ENCODE results near the gene FNDC3B. TPM values are rescaled to one million over a fixed set of nuclear protein-coding genes. Genes with fewer than 3 reads are reported as not detected.

FNDC3B gene
- total and polyA plus RNA-seq, 2 donors (not counting 3 experiments of a cell fraction or from before 2014, with no cell fraction given) = 91.6 to 295 TPM

- no peak overlapping the region for H3K4me2 ChIP-seq (ENCODE audit: insufficient read depth, low read length)
- H3K9me1 ChIP-seq (replicated peaks; ENCODE audit: control insufficient read depth, extremely low read depth, insufficient read depth, low read length) = no peaks in the 10 kb centered on the region
- no peak overlapping the region for H3K4me3 ChIP-seq (replicated peaks in 1 of 3; ENCODE audit: insufficient read depth in 1 of 3, low read depth in 1 of 3, low read length in 3 of 3)
- FAIRE-seq (no peak), DNase-seq (ENCODE audit: low read depth, low spot score) (no peak)
- no peaks in the 10 kb centered on the region for H3K4me1 ChIP-seq (ENCODE audit: control insufficient read depth, extremely low read depth, insufficient read depth, low read length)
- no peaks in the 10 kb centered on the region for H3K27me3 ChIP-seq (ENCODE audit: control insufficient read depth in 2 of 2, insufficient read depth in 2 of 2, low read length in 2 of 2)
- dilution Hi-C loops (cut with MboI; ENCODE audit: extremely low pct_ligation_motif_present, low sequenced_read_pairs) = no loop called here
- CTCF ChIA-PET = interaction anchor here (0.9 kb wide), 1 partner anchor 36 kb away, joined by 3 read pairs; no protein-coding TSS in a partner anchor
- H3K27ac ChIP-seq (ENCODE audit: insufficient read depth, low read depth, low read length) = no peak overlapping the region
- POLR2A ChIA-PET = no interaction called here
- no peak overlapping the region for H2AFZ ChIP-seq (ENCODE audit: low read depth, low read length)
- intact Hi-C loops (cut with micrococcal nuclease) = loop anchor here (10.0 kb wide), 1 partner anchor 317 kb away; no protein-coding TSS in a partner anchor
- peaks cover 58% of the 10 kb centered on the region for H3K79me2 ChIP-seq (ENCODE audit: control insufficient read depth, insufficient read depth, low read length)
- no peak for TF ChIP-seq POLR2AphosphoS5 (IDR thresholded peaks at IDR 0.05; ENCODE audit: insufficient read depth, low read depth, low read length)
- no peak for TF ChIP-seq EZH2 (IDR thresholded peaks at IDR 0.05; ENCODE audit: borderline replicate concordance, low read depth, low read length, severe bottlenecking)
- no peak for TF ChIP-seq JUN (IDR thresholded peaks at IDR 0.05; ENCODE audit: borderline replicate concordance, insufficient read depth, insufficient read length, low read depth)
- no peak for TF ChIP-seq GATA2 (IDR thresholded peaks at IDR 0.05; ENCODE audit: insufficient read depth, insufficient read length, low read depth, low read length)
- no peak for TF ChIP-seq MAX (IDR thresholded peaks at IDR 0.05; ENCODE audit: insufficient read depth, insufficient read length)
- no peak for TF ChIP-seq MYC (IDR thresholded peaks at IDR 0.05; ENCODE audit: low read depth, low read length)
- TF ChIP-seq POLR2A (IDR thresholded peaks at IDR 0.05; ENCODE audit: low read depth, low read length) = no peak
- no peak for TF ChIP-seq CTCF (IDR thresholded peaks at IDR 0.05; ENCODE audit: extremely low read depth in 1 of 2, insufficient read depth in 1 of 2, low read depth in 1 of 2, low read length in 2 of 2)
- TF ChIP-seq FOS (IDR thresholded peaks at IDR 0.05; ENCODE audit: borderline replicate concordance, insufficient read depth, low read length) = no peak
- peaks cover 7 to 10% of the 10 kb centered on the region in 2 experiments for H3K36me3 ChIP-seq (ENCODE audit: control insufficient read depth in 2 of 2, extremely low read depth in 1 of 2, insufficient read depth in 2 of 2, low read length in 2 of 2)
- H3K9ac ChIP-seq (replicated peaks; ENCODE audit: extremely low read depth, insufficient read depth, low read length) = no peak overlapping the region
- H4K20me1 ChIP-seq (replicated peaks; ENCODE audit: control insufficient read depth, extremely low read depth, insufficient read depth, low read length) = peaks cover 12% of the 10 kb centered on the region
- H3K9me3 ChIP-seq (replicated peaks; ENCODE audit: control insufficient read depth, insufficient read depth, low read length) = no peaks in the 10 kb centered on the region
- no TSS peak for BruUV-seq (replicated peaks)
Measured at GRCh38 chr3:172281884-172282283, 242.5 kb downstream of the FNDC3B start.
